Measurements from ENCODE around the gene CELF1. TPM values are rescaled to one million over a fixed set of nuclear protein-coding genes. Genes with fewer than 3 reads are reported as not detected.

The CELF1 gene
- total RNA-seq, 1 experiment from 2014 or later: 148 TPM

GRCh38 chr11:47478651-47479329 is 74.1 kb downstream of the CELF1 start:
- H3K9ac ChIP-seq (ENCODE audit: low read length): no peak overlapping the region
- peaks cover 57% of the 10 kb centered on the region for H3K4me1 ChIP-seq (ENCODE audit: low read length)
- no peaks in the 10 kb centered on the region for H3K9me2 ChIP-seq (replicated peaks; ENCODE audit: insufficient read depth, low read length)
- no peaks in the 10 kb centered on the region for H3K9me3 ChIP-seq (ENCODE audit: low read length)
- H3K4me2 ChIP-seq (ENCODE audit: low read depth, low read length, poor library complexity, severe bottlenecking): no peak overlapping the region
- H4K20me1 ChIP-seq (ENCODE audit: insufficient read depth, low read depth, low read length): peaks cover 2% of the 10 kb centered on the region; the same call in 1 of the 2 replicates
- H3K27ac ChIP-seq (ENCODE audit: low read length): peak overlapping the region; percentile 93
- peaks cover 58% of the 10 kb centered on the region for H3K36me3 ChIP-seq (ENCODE audit: insufficient read depth, low read length)
- no peak overlapping the region for H3K4me3 ChIP-seq (ENCODE audit: low read length)
- H3K79me2 ChIP-seq (ENCODE audit: low read length): peaks cover 47% of the 10 kb centered on the region
- no peak overlapping the region for H2AFZ ChIP-seq (ENCODE audit: low read length)
- DNase-seq: no peak
- H3K27me3 ChIP-seq (ENCODE audit: low read length): no peaks in the 10 kb centered on the region

DNA sequence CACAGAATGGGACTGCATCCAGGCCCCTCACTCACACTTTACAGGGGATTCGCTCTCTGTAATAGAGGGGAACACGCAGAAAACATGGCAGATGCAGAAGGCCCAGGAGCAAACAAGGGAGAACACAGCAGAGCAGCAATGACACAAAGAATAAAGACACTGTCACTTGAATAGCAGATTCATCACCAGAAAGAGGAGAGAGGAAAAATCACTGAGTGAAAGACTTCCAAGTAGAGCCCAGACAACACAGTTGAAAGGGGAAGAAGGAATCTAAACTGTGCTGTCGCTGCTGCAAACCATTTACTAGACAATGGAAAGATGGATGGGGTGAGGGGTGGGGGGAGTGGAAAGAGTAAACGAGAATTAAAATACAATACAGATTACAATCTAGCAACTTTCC is 75.2 kb downstream of the CELF1 start:
- peaks cover 2% of the 10 kb centered on the region; the same call in 1 of the 2 replicates for H4K20me1 ChIP-seq (ENCODE audit: insufficient read depth, low read depth, low read length)
- no peak overlapping the region for H3K4me2 ChIP-seq (ENCODE audit: low read depth, low read length, poor library complexity, severe bottlenecking)
- H3K79me2 ChIP-seq (ENCODE audit: low read length): peaks cover 51% of the 10 kb centered on the region
- H3K9ac ChIP-seq (ENCODE audit: low read length): no peak overlapping the region
- DNase-seq: no peak
- H3K4me3 ChIP-seq (ENCODE audit: low read length): no peak overlapping the region
- peaks cover 46% of the 10 kb centered on the region for H3K4me1 ChIP-seq (ENCODE audit: low read length)
- no peaks in the 10 kb centered on the region for H3K9me2 ChIP-seq (replicated peaks; ENCODE audit: insufficient read depth, low read length)
- H3K9me3 ChIP-seq (ENCODE audit: low read length): no peaks in the 10 kb centered on the region
- H2AFZ ChIP-seq (ENCODE audit: low read length): no peak overlapping the region
- peaks cover 60% of the 10 kb centered on the region for H3K36me3 ChIP-seq (ENCODE audit: insufficient read depth, low read length)
- H3K27me3 ChIP-seq (ENCODE audit: low read length): no peaks in the 10 kb centered on the region
- H3K27ac ChIP-seq (ENCODE audit: low read length): 0 out of 2 replicates have a peak overlapping the region, but pooled peaks have one; percentile 93

DNA sequence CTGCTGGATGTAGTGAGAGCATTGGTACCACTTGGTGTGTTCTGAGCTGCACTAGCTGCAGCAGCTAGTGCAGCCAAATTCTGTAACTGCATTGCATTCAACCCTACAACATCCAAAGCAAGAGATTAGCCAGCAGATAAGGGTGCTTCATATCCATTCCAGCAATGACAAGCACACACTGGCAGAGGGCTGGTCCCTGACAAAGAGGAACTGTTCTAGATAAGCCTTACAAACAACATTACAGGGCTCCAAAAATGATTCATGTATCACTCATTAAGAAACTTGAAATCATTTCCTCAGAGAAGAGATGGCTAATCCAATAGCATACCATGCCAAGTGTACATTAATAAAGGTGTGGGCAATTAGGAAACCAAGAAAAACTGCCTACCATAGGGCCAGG is 75.6 kb downstream of the CELF1 start:
- Histone ChIP-seq H3K79me2 (ENCODE audit: low read length) (peaks cover 52% of the 10 kb centered on the region), H3K4me3 (ENCODE audit: low read length) (no peak overlapping the region), H3K9me2 (replicated peaks; ENCODE audit: insufficient read depth, low read length) (no peaks in the 10 kb centered on the region), H3K4me1 (ENCODE audit: low read length) (peaks cover 42% of the 10 kb centered on the region), H3K9ac (ENCODE audit: low read length) (no peak overlapping the region), H3K27ac (ENCODE audit: low read length) (no peak overlapping the region), H3K27me3 (ENCODE audit: low read length) (no peaks in the 10 kb centered on the region), H4K20me1 (ENCODE audit: insufficient read depth, low read depth, low read length) (peaks cover 2% of the 10 kb centered on the region; the same call in 1 of the 2 replicates), H2AFZ (ENCODE audit: low read length) (no peak overlapping the region), H3K4me2 (ENCODE audit: low read depth, low read length, poor library complexity, severe bottlenecking) (no peak overlapping the region), H3K9me3 (ENCODE audit: low read length) (no peaks in the 10 kb centered on the region), H3K36me3 (ENCODE audit: insufficient read depth, low read length) (peaks cover 57% of the 10 kb centered on the region)
- DNase-seq: no peak

DNA sequence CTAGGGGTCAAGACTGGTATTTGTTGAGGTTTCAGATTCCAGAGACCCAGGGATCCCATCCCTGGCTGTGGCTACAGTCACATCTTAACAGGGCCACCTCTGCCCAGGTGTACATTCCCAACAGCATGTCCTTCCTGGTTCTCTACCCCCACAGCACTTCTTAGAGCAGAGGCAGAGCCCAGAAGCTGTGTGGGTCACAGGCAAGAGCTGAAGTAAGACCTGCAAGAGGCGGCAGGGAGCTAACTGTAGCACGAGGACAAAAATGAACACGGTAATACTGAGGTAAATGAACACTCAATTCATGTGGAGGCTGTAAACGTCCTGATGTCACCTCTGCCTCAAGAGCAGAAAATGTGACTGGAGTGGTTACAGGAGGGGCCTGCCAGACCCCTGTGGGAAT is 82.3 kb downstream of the CELF1 start:
- Histone ChIP-seq H3K4me1 (ENCODE audit: low read length) (peaks cover 38% of the 10 kb centered on the region), H3K9ac (ENCODE audit: low read length) (no peak overlapping the region), H3K36me3 (ENCODE audit: insufficient read depth, low read length) (peaks cover 51% of the 10 kb centered on the region), H4K20me1 (ENCODE audit: insufficient read depth, low read depth, low read length) (no peaks in the 10 kb centered on the region; the same call in 1 of the 2 replicates), H3K27me3 (ENCODE audit: low read length) (no peaks in the 10 kb centered on the region), H3K4me3 (ENCODE audit: low read length) (no peak overlapping the region), H3K9me3 (ENCODE audit: low read length) (no peaks in the 10 kb centered on the region), H2AFZ (ENCODE audit: low read length) (no peak overlapping the region), H3K4me2 (ENCODE audit: low read depth, low read length, poor library complexity, severe bottlenecking) (no peak overlapping the region), H3K27ac (ENCODE audit: low read length) (no peak overlapping the region), H3K79me2 (ENCODE audit: low read length) (peaks cover 76% of the 10 kb centered on the region), H3K9me2 (replicated peaks; ENCODE audit: insufficient read depth, low read length) (no peaks in the 10 kb centered on the region)
- no peak for DNase-seq

- no peaks in the 10 kb centered on the region; the same call in none of the 2 replicates for H4K20me1 ChIP-seq (ENCODE audit: insufficient read depth, low read depth, low read length)
- H3K4me2 ChIP-seq (ENCODE audit: low read depth, low read length, poor library complexity, severe bottlenecking): no peak overlapping the region
- DNase-seq: no peak
- H3K9me3 ChIP-seq (ENCODE audit: low read length): no peaks in the 10 kb centered on the region
- peaks cover 77% of the 10 kb centered on the region for H3K79me2 ChIP-seq (ENCODE audit: low read length)
- peaks cover 49% of the 10 kb centered on the region for H3K4me1 ChIP-seq (ENCODE audit: low read length)
- no peak overlapping the region for H3K9ac ChIP-seq (ENCODE audit: low read length)
- H3K27me3 ChIP-seq (ENCODE audit: low read length): no peaks in the 10 kb centered on the region
- no peak overlapping the region for H2AFZ ChIP-seq (ENCODE audit: low read length)
- peaks cover 46% of the 10 kb centered on the region for H3K36me3 ChIP-seq (ENCODE audit: insufficient read depth, low read length)
- no peak overlapping the region for H3K4me3 ChIP-seq (ENCODE audit: low read length)
- no peaks in the 10 kb centered on the region for H3K9me2 ChIP-seq (replicated peaks; ENCODE audit: insufficient read depth, low read length)
- peak overlapping the region; percentile 36; the same call in 1 of the 2 replicates for H3K27ac ChIP-seq (ENCODE audit: low read length)
Observed at GRCh38 chr11:47469361-47470179, 83.4 kb downstream of the CELF1 start.

- Histone ChIP-seq H3K4me3 (ENCODE audit: low read length) (no peak overlapping the region), H3K27me3 (ENCODE audit: low read length) (no peaks in the 10 kb centered on the region), H3K79me2 (ENCODE audit: low read length) (peaks cover 81% of the 10 kb centered on the region), H3K27ac (ENCODE audit: low read length) (0 out of 2 replicates have a peak overlapping the region, but pooled peaks have one; percentile 36), H3K9me3 (ENCODE audit: low read length) (no peaks in the 10 kb centered on the region), H3K4me2 (ENCODE audit: low read depth, low read length, poor library complexity, severe bottlenecking) (no peak overlapping the region), H3K9me2 (replicated peaks; ENCODE audit: insufficient read depth, low read length) (no peaks in the 10 kb centered on the region), H2AFZ (ENCODE audit: low read length) (no peak overlapping the region), H3K9ac (ENCODE audit: low read length) (no peak overlapping the region), H3K36me3 (ENCODE audit: insufficient read depth, low read length) (peaks cover 45% of the 10 kb centered on the region; the same call in 1 of the 2 replicates), H3K4me1 (ENCODE audit: low read length) (peaks cover 57% of the 10 kb centered on the region), H4K20me1 (ENCODE audit: insufficient read depth, low read depth, low read length) (no peaks in the 10 kb centered on the region; the same call in none of the 2 replicates)
- no peak for DNase-seq
Observed at GRCh38 chr11:47468598-47469214, 84.2 kb downstream of the CELF1 start.

GRCh38 chr11:47467357-47467756 is 85.6 kb downstream of the CELF1 start:
- peaks cover 75% of the 10 kb centered on the region for H3K79me2 ChIP-seq (ENCODE audit: low read length)
- H2AFZ ChIP-seq (ENCODE audit: low read length): no peak overlapping the region
- H3K9me2 ChIP-seq (replicated peaks; ENCODE audit: insufficient read depth, low read length): no peaks in the 10 kb centered on the region
- no peak overlapping the region for H3K4me2 ChIP-seq (ENCODE audit: low read depth, low read length, poor library complexity, severe bottlenecking)
- H3K9ac ChIP-seq (ENCODE audit: low read length): no peak overlapping the region
- DNase-seq: no peak
- peaks cover 57% of the 10 kb centered on the region for H3K4me1 ChIP-seq (ENCODE audit: low read length)
- peaks cover 39% of the 10 kb centered on the region; the same call in 1 of the 2 replicates for H3K36me3 ChIP-seq (ENCODE audit: insufficient read depth, low read length)
- peak overlapping the region; percentile 32; the same call in 1 of the 2 replicates for H3K27ac ChIP-seq (ENCODE audit: low read length)
- H3K27me3 ChIP-seq (ENCODE audit: low read length): no peaks in the 10 kb centered on the region
- H3K9me3 ChIP-seq (ENCODE audit: low read length): no peaks in the 10 kb centered on the region
- no peak overlapping the region for H3K4me3 ChIP-seq (ENCODE audit: low read length)
- no peaks in the 10 kb centered on the region; the same call in none of the 2 replicates for H4K20me1 ChIP-seq (ENCODE audit: insufficient read depth, low read depth, low read length)

All from Karpas-422 (cell line).